Neural cell (in vitro differentiated cells): ENCODE data around the gene VAMP5. TPM values are rescaled to one million over a fixed set of nuclear protein-coding genes. Genes with fewer than 3 reads are reported as not detected.

Experiments used
- H2AFZ ChIP-seq: fragments of 200-600, 300-800 bp; sonication (generic), shearing (Covaris generic); 2 replicates; pipeline ENCODE4 v1.6.0; 2014; ENCODE audit warnings: low read depth, mild to moderate bottlenecking, antibody characterized with exemption, low read length, moderate library complexity
- H3F3A ChIP-seq: fragments of 200-600 bp; shearing (Covaris generic); 2 replicates; pipeline ENCODE4 v1.6.1; 2016; ENCODE audit warnings: mild to moderate bottlenecking, moderate library complexity, mixed read lengths, antibody characterized with exemption, low read length; ENCODE audit not compliant: insufficient read depth, poor library complexity, severe bottlenecking
- H3K27ac ChIP-seq: fragments of 200-600, 300-800 bp; sonication (generic), shearing (Covaris generic); 2 replicates; pipeline ENCODE4 v1.5.1; 2014; ENCODE audit warnings: mild to moderate bottlenecking, low read length, moderate library complexity
- H3K27me3 ChIP-seq: fragments of 300-800, 200-600 bp; sonication (generic), shearing (Covaris generic); 2 replicates; pipeline ENCODE4 v1.6.0; 2014; ENCODE audit warnings: mild to moderate bottlenecking, low read depth, low read length, moderate library complexity; ENCODE audit not compliant: insufficient read depth
- H3K36me3 ChIP-seq: fragments of 300-800, 200-600 bp; sonication (generic), shearing (Covaris generic); 2 replicates; pipeline ENCODE4 v1.5.1; 2014; ENCODE audit warnings: mild to moderate bottlenecking, antibody characterized with exemption, low read length, moderate library complexity; ENCODE audit not compliant: insufficient read depth
- H3K4me2 ChIP-seq: fragments of 300-800, 200-600 bp; sonication (generic), shearing (Covaris generic); 2 replicates; pipeline ENCODE4 v1.6.0; 2014; ENCODE audit warnings: mild to moderate bottlenecking, low read length
- H3K4me3 ChIP-seq: fragments of 300-800, 200-600 bp; sonication (generic), shearing (Covaris generic); 2 replicates; pipeline ENCODE4 v1.5.1; 2014; ENCODE audit warnings: mild to moderate bottlenecking, low read length, moderate library complexity
- H3K79me2 ChIP-seq: fragments of 200-600 bp; shearing (Covaris generic); replicated peaks from 2 replicates; pipeline ENCODE4 v1.6.0; 2014; ENCODE audit warnings: mild to moderate bottlenecking, low read length, moderate library complexity; ENCODE audit not compliant: insufficient read depth
- H3K9ac ChIP-seq: fragments of 300-800, 200-600 bp; sonication (generic), shearing (Covaris generic); 2 replicates; pipeline ENCODE4 v1.6.1; 2016; ENCODE audit warnings: mild to moderate bottlenecking, low read length, mixed read lengths
- H3K9me2 ChIP-seq: fragments of 200-600 bp; shearing (Covaris generic); 2 replicates; pipeline ENCODE4 v1.6.1; 2016; ENCODE audit warnings: mild to moderate bottlenecking, low read length, mixed read lengths; ENCODE audit not compliant: insufficient read depth
- H3K9me3 ChIP-seq: fragments of 200-600, 300-800 bp; sonication (generic), shearing (Covaris generic); 2 replicates; pipeline ENCODE4 v1.6.1; 2016; ENCODE audit warnings: mild to moderate bottlenecking, mixed run types, low read length, moderate library complexity, mixed read lengths
- H4K20me1 ChIP-seq: fragments of 200-600 bp; shearing (Covaris generic); 2 replicates; pipeline ENCODE4 v1.6.1; 2016; ENCODE audit warnings: mild to moderate bottlenecking, mixed run types; ENCODE audit not compliant: insufficient read depth
- EP300 ChIP-seq: fragments of 450-650 bp; conservative IDR thresholded peaks from 2 replicates; pipeline ENCODE4 v1.6.1; 2014; ENCODE audit warnings: antibody characterized with exemption, mild to moderate bottlenecking, moderate library complexity; ENCODE audit not compliant: poor library complexity, severe bottlenecking
- EZH2 ChIP-seq: fragments of 200-600, 300-800 bp; shearing (Covaris generic), sonication (generic); IDR thresholded peaks from 2 replicates; pipeline ENCODE4 v1.6.1; 2014; ENCODE audit warnings: antibody characterized with exemption, low read length, borderline replicate concordance, mild to moderate bottlenecking; ENCODE audit not compliant: insufficient read depth, poor library complexity, severe bottlenecking
- MXI1 ChIP-seq: fragments of 450-650 bp; conservative IDR thresholded peaks from 2 replicates; pipeline ENCODE4 v1.6.1; 2014; ENCODE audit warnings: antibody characterized with exemption, mild to moderate bottlenecking; ENCODE audit not compliant: poor library complexity, severe bottlenecking
- POLR2AphosphoS5 ChIP-seq: IDR thresholded peaks from 2 replicates; pipeline ENCODE4 v1.6.1; 2012
- RAD21 ChIP-seq: fragments of 450-650 bp; conservative IDR thresholded peaks from 2 replicates; pipeline ENCODE4 v1.6.1; 2014; ENCODE audit warnings: antibody characterized with exemption, mild to moderate bottlenecking, moderate library complexity
- REST ChIP-seq: IDR thresholded peaks from 2 replicates; pipeline ENCODE4 v1.6.1; 2012; ENCODE audit warnings: borderline replicate concordance
- SMC3 ChIP-seq: fragments of 450-650 bp; conservative IDR thresholded peaks from 2 replicates; pipeline ENCODE4 v1.6.1; 2014; ENCODE audit warnings: antibody characterized with exemption, mild to moderate bottlenecking, moderate library complexity; ENCODE audit not compliant: poor library complexity
- TAF1 ChIP-seq: IDR thresholded peaks from 2 replicates; pipeline ENCODE4 v1.6.1; 2012; ENCODE audit warnings: low read depth
- polyA plus RNA-seq: library from polyadenylated mRNA; depleted of rRNA; stranded (reverse); fragments of >200 nt; gene quantifications from 2 replicates; pipeline ENCODE4 v1.2.3, GENCODE V29; 2014
- TF ChIP-seq, protein P1 (sequence below): fragments of 450-650 bp; IDR thresholded peaks from 2 replicates; pipeline ENCODE4 v1.5.1; 2014; ENCODE audit warnings: antibody characterized with exemption, mild to moderate bottlenecking, moderate library complexity; ENCODE audit not compliant: poor library complexity, severe bottlenecking

The VAMP5 gene
- polyA plus RNA-seq, 1 donor from 2014 or later: not detected

- Histone ChIP-seq H3K79me2 (peaks cover 11% of the 10 kb centered on the region), H3K9me2 (no peaks in the 10 kb centered on the region), H3K4me3 (peak overlapping the region; percentile 85), H3K4me2 (peak overlapping the region; percentile 47), H3F3A (no peaks in the 10 kb centered on the region), H3K27me3 (no peaks in the 10 kb centered on the region), H3K27ac (no peak overlapping the region), H3K36me3 (no peaks in the 10 kb centered on the region), H2AFZ (no peak overlapping the region), H3K9me3 (no peaks in the 10 kb centered on the region), H3K9ac (peak overlapping the region; percentile 89), H4K20me1 (no peaks in the 10 kb centered on the region)
- no peak for TF ChIP-seq EZH2
- TF ChIP-seq, protein P1, sequence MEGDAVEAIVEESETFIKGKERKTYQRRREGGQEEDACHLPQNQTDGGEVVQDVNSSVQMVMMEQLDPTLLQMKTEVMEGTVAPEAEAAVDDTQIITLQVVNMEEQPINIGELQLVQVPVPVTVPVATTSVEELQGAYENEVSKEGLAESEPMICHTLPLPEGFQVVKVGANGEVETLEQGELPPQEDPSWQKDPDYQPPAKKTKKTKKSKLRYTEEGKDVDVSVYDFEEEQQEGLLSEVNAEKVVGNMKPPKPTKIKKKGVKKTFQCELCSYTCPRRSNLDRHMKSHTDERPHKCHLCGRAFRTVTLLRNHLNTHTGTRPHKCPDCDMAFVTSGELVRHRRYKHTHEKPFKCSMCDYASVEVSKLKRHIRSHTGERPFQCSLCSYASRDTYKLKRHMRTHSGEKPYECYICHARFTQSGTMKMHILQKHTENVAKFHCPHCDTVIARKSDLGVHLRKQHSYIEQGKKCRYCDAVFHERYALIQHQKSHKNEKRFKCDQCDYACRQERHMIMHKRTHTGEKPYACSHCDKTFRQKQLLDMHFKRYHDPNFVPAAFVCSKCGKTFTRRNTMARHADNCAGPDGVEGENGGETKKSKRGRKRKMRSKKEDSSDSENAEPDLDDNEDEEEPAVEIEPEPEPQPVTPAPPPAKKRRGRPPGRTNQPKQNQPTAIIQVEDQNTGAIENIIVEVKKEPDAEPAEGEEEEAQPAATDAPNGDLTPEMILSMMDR: no peak
Measured at GRCh38 chr2:85596486-85597143, 12.4 kb downstream of the VAMP5 start.

- no peak overlapping the region for H3K27ac ChIP-seq
- peak overlapping the region; percentile 85 for H3K4me3 ChIP-seq
Measured at GRCh38 chr2:85597241-85597640, 13.0 kb downstream of the VAMP5 start.

GRCh38 chr2:85598594-85599340 lies 14.5 kb downstream of the VAMP5 start:
- Histone ChIP-seq H3K36me3 (no peaks in the 10 kb centered on the region), H3K27me3 (no peaks in the 10 kb centered on the region), H3K4me3 (no peak overlapping the region), H3F3A (no peaks in the 10 kb centered on the region), H2AFZ (no peak overlapping the region), H3K27ac (no peak overlapping the region), H3K79me2 (peaks cover 11% of the 10 kb centered on the region), H3K9ac (no peak overlapping the region), H3K9me2 (no peaks in the 10 kb centered on the region), H4K20me1 (no peaks in the 10 kb centered on the region), H3K9me3 (no peaks in the 10 kb centered on the region), H3K4me2 (no peak overlapping the region)
- TF ChIP-seq POLR2AphosphoS5: no peak
- TF ChIP-seq REST: no peak
- TF ChIP-seq MXI1: no peak
- no peak for TF ChIP-seq EZH2
- no peak for TF ChIP-seq EP300
- no peak for TF ChIP-seq RAD21
- no peak for TF ChIP-seq TAF1
- TF ChIP-seq, protein P1: no peak

More at GRCh38 chr2:85597241-85597640, 13.0 kb downstream of the VAMP5 start:
- no peaks in the 10 kb centered on the region for H3K9me2 ChIP-seq
- H3K9me3 ChIP-seq: no peaks in the 10 kb centered on the region
- no peaks in the 10 kb centered on the region for H3K27me3 ChIP-seq
- H3K79me2 ChIP-seq: peaks cover 11% of the 10 kb centered on the region
- no peaks in the 10 kb centered on the region for H3K36me3 ChIP-seq
- H3K4me2 ChIP-seq: no peak overlapping the region
- H3K9ac ChIP-seq: no peak overlapping the region
- H3F3A ChIP-seq: no peaks in the 10 kb centered on the region
- H4K20me1 ChIP-seq: no peaks in the 10 kb centered on the region
- TF ChIP-seq RAD21: no peak
- TF ChIP-seq TAF1: no peak
- TF ChIP-seq, protein P1: no peak
- no peak for TF ChIP-seq POLR2AphosphoS5
- TF ChIP-seq SMC3: no peak
- no peak overlapping the region for H2AFZ ChIP-seq
